ENCODE data around the gene MCC. TPM values are rescaled to one million over a fixed set of nuclear protein-coding genes. Genes with fewer than 3 reads are reported as not detected.

The MCC gene
- total RNA-seq, 1 experiment from 2014 or later, result 0.60 TPM

- BruUV-seq (replicated peaks), result no TSS peak
- Histone ChIP-seq H3K9me3 (ENCODE audit: low read depth, low read length, poor library complexity, severe bottlenecking) (no peaks in the 10 kb centered on the region), H3K27me3 (replicated peaks; ENCODE audit: insufficient read depth, low read depth, low read length, poor library complexity) (no peaks in the 10 kb centered on the region), H3K4me3 (ENCODE audit: low read depth, low read length, poor library complexity, severe bottlenecking) (no peak overlapping the region), H3K4me1 (ENCODE audit: insufficient read depth, low read length, poor library complexity, severe bottlenecking) (peaks cover 11% of the 10 kb centered on the region), H3K27ac (ENCODE audit: low read depth, low read length, poor library complexity, severe bottlenecking) (no peak overlapping the region), H3K36me3 (ENCODE audit: insufficient read depth, low read length, poor library complexity, severe bottlenecking) (no peaks in the 10 kb centered on the region)
- intact Hi-C loops (cut with micrococcal nuclease; ENCODE audit: unreplicated experiment), result no loop called here
- TF ChIP-seq, protein P1, sequence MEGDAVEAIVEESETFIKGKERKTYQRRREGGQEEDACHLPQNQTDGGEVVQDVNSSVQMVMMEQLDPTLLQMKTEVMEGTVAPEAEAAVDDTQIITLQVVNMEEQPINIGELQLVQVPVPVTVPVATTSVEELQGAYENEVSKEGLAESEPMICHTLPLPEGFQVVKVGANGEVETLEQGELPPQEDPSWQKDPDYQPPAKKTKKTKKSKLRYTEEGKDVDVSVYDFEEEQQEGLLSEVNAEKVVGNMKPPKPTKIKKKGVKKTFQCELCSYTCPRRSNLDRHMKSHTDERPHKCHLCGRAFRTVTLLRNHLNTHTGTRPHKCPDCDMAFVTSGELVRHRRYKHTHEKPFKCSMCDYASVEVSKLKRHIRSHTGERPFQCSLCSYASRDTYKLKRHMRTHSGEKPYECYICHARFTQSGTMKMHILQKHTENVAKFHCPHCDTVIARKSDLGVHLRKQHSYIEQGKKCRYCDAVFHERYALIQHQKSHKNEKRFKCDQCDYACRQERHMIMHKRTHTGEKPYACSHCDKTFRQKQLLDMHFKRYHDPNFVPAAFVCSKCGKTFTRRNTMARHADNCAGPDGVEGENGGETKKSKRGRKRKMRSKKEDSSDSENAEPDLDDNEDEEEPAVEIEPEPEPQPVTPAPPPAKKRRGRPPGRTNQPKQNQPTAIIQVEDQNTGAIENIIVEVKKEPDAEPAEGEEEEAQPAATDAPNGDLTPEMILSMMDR (conservative IDR thresholded peaks at IDR 0.05; ENCODE audit: low read depth, low read length), result no peak
- no peak for TF ChIP-seq EZH2 (IDR thresholded peaks at IDR 0.05; ENCODE audit: borderline replicate concordance, low read depth, low read length, poor library complexity, severe bottlenecking)
- DNase-seq (ENCODE audit: low spot score), result no peak
- CTCF ChIA-PET, result no interaction called here
- POLR2A ChIA-PET (ENCODE audit: low non-redundant PET), result no interaction called here
Observed at GRCh38 chr5:113231653-113232000, 256.6 kb downstream of the MCC start.

- TF ChIP-seq, protein P1 (conservative IDR thresholded peaks at IDR 0.05; ENCODE audit: low read depth, low read length), result no peak
- TF ChIP-seq EZH2 (IDR thresholded peaks at IDR 0.05; ENCODE audit: borderline replicate concordance, low read depth, low read length, poor library complexity, severe bottlenecking), result no peak
- H3K4me3 ChIP-seq (ENCODE audit: low read depth, low read length, poor library complexity, severe bottlenecking), result no peak overlapping the region
- peaks cover 11% of the 10 kb centered on the region for H3K4me1 ChIP-seq (ENCODE audit: insufficient read depth, low read length, poor library complexity, severe bottlenecking)
- intact Hi-C loops (cut with micrococcal nuclease; ENCODE audit: unreplicated experiment), result no loop called here
- DNase-seq (ENCODE audit: low spot score), result peak; percentile 41
- H3K9me3 ChIP-seq (ENCODE audit: low read depth, low read length, poor library complexity, severe bottlenecking), result no peaks in the 10 kb centered on the region
- H3K27ac ChIP-seq (ENCODE audit: low read depth, low read length, poor library complexity, severe bottlenecking), result no peak overlapping the region
- POLR2A ChIA-PET (ENCODE audit: low non-redundant PET), result no interaction called here
- no peaks in the 10 kb centered on the region for H3K27me3 ChIP-seq (replicated peaks; ENCODE audit: insufficient read depth, low read depth, low read length, poor library complexity)
- CTCF ChIA-PET, result interaction anchor here (0.6 kb wide), 1 partner anchor 678 kb away, joined by 3 read pairs; no protein-coding TSS in a partner anchor
- BruUV-seq (replicated peaks), result no TSS peak
- H3K36me3 ChIP-seq (ENCODE audit: insufficient read depth, low read length, poor library complexity, severe bottlenecking), result no peaks in the 10 kb centered on the region
Observed at GRCh38 chr5:113230711-113231652, 257.3 kb downstream of the MCC start.

DNA sequence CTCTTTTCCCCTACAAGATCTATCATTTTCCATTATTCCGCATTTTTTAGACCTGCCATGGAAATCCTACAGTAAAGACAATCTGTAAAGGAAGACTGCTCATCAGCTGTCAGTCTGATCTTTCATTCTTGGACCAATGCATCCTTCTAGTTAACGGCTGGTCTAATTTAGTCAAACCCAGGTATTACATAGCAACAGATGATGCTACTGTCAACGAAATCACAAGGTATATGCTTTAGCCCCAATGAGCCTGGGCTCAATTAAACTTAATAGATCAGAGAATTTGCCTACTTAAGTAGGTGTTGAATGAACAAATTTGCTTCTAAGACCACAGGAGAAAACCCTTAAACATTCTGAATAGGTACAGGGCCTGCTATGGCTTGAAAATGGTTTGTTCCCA is 260.5 kb downstream of the MCC start:
- ChIA-PET CTCF (no interaction called here), POLR2A (ENCODE audit: low non-redundant PET) (no interaction called here)
- no TSS peak for BruUV-seq (replicated peaks)
- Histone ChIP-seq H3K4me1 (ENCODE audit: insufficient read depth, low read length, poor library complexity, severe bottlenecking) (peaks cover 11% of the 10 kb centered on the region), H3K9me3 (ENCODE audit: low read depth, low read length, poor library complexity, severe bottlenecking) (no peaks in the 10 kb centered on the region), H3K4me3 (ENCODE audit: low read depth, low read length, poor library complexity, severe bottlenecking) (no peak overlapping the region), H3K27me3 (replicated peaks; ENCODE audit: insufficient read depth, low read depth, low read length, poor library complexity) (no peaks in the 10 kb centered on the region), H3K27ac (ENCODE audit: low read depth, low read length, poor library complexity, severe bottlenecking) (no peak overlapping the region), H3K36me3 (ENCODE audit: insufficient read depth, low read length, poor library complexity, severe bottlenecking) (no peaks in the 10 kb centered on the region)
- intact Hi-C loops (cut with micrococcal nuclease; ENCODE audit: unreplicated experiment), result no loop called here
- TF ChIP-seq, protein P1 (conservative IDR thresholded peaks at IDR 0.05; ENCODE audit: low read depth, low read length), result no peak
- TF ChIP-seq EZH2 (IDR thresholded peaks at IDR 0.05; ENCODE audit: borderline replicate concordance, low read depth, low read length, poor library complexity, severe bottlenecking), result no peak
- DNase-seq (ENCODE audit: low spot score), result no peak

Data from A673 (cell line).